Measurements from ENCODE around the gene RGMA. TPM values are rescaled to one million over a fixed set of nuclear protein-coding genes. Genes with fewer than 3 reads are reported as not detected.

Gene RGMA
- total RNA-seq, 1 experiment from 2014 or later = 41.4 TPM

- H3K18ac ChIP-seq (ENCODE audit: insufficient read length, low read depth, low read length) = no peak overlapping the region
- no peaks in the 10 kb centered on the region for H4K20me1 ChIP-seq (ENCODE audit: control insufficient read depth, insufficient read depth, insufficient read length)
- WGBS (ENCODE audit: extremely low coverage, insufficient read length, low lambda C conversion rate) = no CpG with 5 or more reads among the region's 5 CpGs
- H3K4me2 ChIP-seq (ENCODE audit: insufficient read depth, insufficient read length, low read length) = no peak overlapping the region
- no peak overlapping the region for H2BK15ac ChIP-seq (ENCODE audit: low read depth, low read length)
- H3K4ac ChIP-seq (ENCODE audit: low read depth, low read length) = no peak overlapping the region
- no peaks in the 10 kb centered on the region for H3K23me2 ChIP-seq (ENCODE audit: insufficient read length, low read depth, low read length, poor library complexity, severe bottlenecking)
- no peaks in the 10 kb centered on the region for H3K79me2 ChIP-seq (ENCODE audit: insufficient read depth, low read length)
- no peak overlapping the region for H2BK5ac ChIP-seq (ENCODE audit: insufficient read length, low read length)
- H2BK12ac ChIP-seq (ENCODE audit: insufficient read length, low read depth, low read length) = no peak overlapping the region
- no peak overlapping the region for H3T11ph ChIP-seq (ENCODE audit: low read length)
- 0 out of 4 replicates have a peak, but pooled peaks cover 0 to 15% of the 10 kb centered on the region in 2 experiments for H3K4me1 Mint-ChIP-seq
- peaks cover 22% of the 10 kb centered on the region for H3K27me3 Mint-ChIP-seq (ENCODE audit: low read depth)
- no peak overlapping the region for H3K23ac ChIP-seq (ENCODE audit: insufficient read length, low read depth, low read length)
- no peak for TF ChIP-seq CTCF (conservative IDR thresholded peaks at IDR 0.05)
- no peaks in the 10 kb centered on the region for H3K36me3 Mint-ChIP-seq (ENCODE audit: insufficient read depth in 1 of 3, low read depth in 3 of 3)
- H3K9me3 Mint-ChIP-seq = no peaks in the 10 kb centered on the region; a peak in 1 of 5 replicates
- H4K5ac ChIP-seq (ENCODE audit: insufficient read length, low read depth, low read length) = no peak overlapping the region
- no peak overlapping the region for H2BK120ac ChIP-seq (ENCODE audit: low read depth, low read length, poor library complexity, severe bottlenecking)
- no peak overlapping the region for H4K8ac ChIP-seq (replicated peaks; ENCODE audit: insufficient read length, low read depth, low read length)
- no peak overlapping the region for H2BK20ac ChIP-seq (ENCODE audit: low read depth, low read length, poor library complexity, severe bottlenecking)
- H3K9ac ChIP-seq (ENCODE audit: extremely low read depth, insufficient read length, low read length) = no peak overlapping the region
- H3K27ac ChIP-seq (ENCODE audit: insufficient read length, low read depth, low read length) = no peak overlapping the region
- no peaks in the 10 kb centered on the region for H3K4me1 ChIP-seq (ENCODE audit: insufficient read depth, low read length)
- H3K14ac ChIP-seq (ENCODE audit: insufficient read depth, low read length) = no peak overlapping the region
- H3K27me3 ChIP-seq (ENCODE audit: insufficient read depth, low read length) = no peaks in the 10 kb centered on the region
- no peak for DNase-seq
- no peak overlapping the region for H2AK5ac ChIP-seq (ENCODE audit: insufficient read length, low read length)
- no peak overlapping the region for H3K4me3 Mint-ChIP-seq
- H3K27ac Mint-ChIP-seq = no peak overlapping the region
- H2AFZ ChIP-seq (ENCODE audit: low read length) = no peak overlapping the region
- no peaks in the 10 kb centered on the region for H3K79me1 ChIP-seq (ENCODE audit: insufficient read depth, low read depth, low read length, poor library complexity, severe bottlenecking)
- H4K91ac ChIP-seq (ENCODE audit: insufficient read length, low read depth, low read length) = no peak overlapping the region
- H3K56ac ChIP-seq (ENCODE audit: insufficient read length, low read depth, low read length) = no peak overlapping the region
- H3K9me3 ChIP-seq (ENCODE audit: control insufficient read depth, low read depth, low read length) = no peaks in the 10 kb centered on the region
Observed at GRCh38 chr15:93121107-93121506, 32.1 kb upstream of the RGMA start.

All from H9 (cell line).